ENCODE measurements around the gene PLXNB1.

Gene PLXNB1, protein sequence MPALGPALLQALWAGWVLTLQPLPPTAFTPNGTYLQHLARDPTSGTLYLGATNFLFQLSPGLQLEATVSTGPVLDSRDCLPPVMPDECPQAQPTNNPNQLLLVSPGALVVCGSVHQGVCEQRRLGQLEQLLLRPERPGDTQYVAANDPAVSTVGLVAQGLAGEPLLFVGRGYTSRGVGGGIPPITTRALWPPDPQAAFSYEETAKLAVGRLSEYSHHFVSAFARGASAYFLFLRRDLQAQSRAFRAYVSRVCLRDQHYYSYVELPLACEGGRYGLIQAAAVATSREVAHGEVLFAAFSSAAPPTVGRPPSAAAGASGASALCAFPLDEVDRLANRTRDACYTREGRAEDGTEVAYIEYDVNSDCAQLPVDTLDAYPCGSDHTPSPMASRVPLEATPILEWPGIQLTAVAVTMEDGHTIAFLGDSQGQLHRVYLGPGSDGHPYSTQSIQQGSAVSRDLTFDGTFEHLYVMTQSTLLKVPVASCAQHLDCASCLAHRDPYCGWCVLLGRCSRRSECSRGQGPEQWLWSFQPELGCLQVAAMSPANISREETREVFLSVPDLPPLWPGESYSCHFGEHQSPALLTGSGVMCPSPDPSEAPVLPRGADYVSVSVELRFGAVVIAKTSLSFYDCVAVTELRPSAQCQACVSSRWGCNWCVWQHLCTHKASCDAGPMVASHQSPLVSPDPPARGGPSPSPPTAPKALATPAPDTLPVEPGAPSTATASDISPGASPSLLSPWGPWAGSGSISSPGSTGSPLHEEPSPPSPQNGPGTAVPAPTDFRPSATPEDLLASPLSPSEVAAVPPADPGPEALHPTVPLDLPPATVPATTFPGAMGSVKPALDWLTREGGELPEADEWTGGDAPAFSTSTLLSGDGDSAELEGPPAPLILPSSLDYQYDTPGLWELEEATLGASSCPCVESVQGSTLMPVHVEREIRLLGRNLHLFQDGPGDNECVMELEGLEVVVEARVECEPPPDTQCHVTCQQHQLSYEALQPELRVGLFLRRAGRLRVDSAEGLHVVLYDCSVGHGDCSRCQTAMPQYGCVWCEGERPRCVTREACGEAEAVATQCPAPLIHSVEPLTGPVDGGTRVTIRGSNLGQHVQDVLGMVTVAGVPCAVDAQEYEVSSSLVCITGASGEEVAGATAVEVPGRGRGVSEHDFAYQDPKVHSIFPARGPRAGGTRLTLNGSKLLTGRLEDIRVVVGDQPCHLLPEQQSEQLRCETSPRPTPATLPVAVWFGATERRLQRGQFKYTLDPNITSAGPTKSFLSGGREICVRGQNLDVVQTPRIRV (N-terminal part only)

DNA sequence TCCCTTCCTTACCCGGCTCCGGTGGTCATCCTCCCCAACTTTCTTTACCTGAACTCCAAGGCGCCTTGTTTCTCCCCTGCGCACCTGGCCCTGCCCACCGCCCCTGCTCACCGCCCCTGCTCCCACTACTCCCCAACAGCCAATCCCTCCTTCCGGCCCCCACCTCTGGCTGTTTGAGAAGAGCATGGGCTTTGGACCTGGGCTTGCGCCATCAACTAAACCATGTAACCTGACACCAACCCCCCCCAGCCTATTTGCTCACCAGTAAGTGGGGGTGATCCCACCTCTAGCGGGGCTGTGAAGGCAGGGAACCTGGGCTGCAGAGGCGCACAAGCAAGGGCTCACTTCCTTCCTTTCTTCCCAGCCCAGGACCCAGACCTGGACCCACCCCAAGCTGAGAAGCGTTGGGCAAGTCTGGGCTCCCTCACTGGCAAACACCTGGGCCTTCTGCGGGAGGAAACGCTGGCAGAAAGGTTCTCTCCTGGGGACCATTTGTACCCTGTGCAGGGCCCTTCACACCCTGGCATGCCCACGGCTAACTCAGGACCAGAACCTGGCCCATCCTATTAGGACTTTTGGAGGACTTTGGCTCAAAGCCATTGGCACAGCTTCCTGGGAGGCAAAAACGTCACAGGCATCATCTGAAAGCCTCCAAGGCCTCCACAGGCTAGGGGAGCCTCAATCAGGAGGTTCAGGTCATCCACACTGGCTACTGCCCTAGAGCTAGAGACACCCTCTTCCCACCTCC lies at the start of gene PLXNB1:
Gene PLXNB1 (minus strand): TSS at position 127 of the 748 bp plus-strand sequence. CDS start 5,475 bp downstream, outside the sequence.
- TF ChIP-seq, protein P1, sequence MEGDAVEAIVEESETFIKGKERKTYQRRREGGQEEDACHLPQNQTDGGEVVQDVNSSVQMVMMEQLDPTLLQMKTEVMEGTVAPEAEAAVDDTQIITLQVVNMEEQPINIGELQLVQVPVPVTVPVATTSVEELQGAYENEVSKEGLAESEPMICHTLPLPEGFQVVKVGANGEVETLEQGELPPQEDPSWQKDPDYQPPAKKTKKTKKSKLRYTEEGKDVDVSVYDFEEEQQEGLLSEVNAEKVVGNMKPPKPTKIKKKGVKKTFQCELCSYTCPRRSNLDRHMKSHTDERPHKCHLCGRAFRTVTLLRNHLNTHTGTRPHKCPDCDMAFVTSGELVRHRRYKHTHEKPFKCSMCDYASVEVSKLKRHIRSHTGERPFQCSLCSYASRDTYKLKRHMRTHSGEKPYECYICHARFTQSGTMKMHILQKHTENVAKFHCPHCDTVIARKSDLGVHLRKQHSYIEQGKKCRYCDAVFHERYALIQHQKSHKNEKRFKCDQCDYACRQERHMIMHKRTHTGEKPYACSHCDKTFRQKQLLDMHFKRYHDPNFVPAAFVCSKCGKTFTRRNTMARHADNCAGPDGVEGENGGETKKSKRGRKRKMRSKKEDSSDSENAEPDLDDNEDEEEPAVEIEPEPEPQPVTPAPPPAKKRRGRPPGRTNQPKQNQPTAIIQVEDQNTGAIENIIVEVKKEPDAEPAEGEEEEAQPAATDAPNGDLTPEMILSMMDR (IDR thresholded peaks at IDR 0.05; ENCODE audit: extremely low read depth, missing control alignments), result no peak
- no peak for DNase-seq (ENCODE audit: low spot score)

DNA sequence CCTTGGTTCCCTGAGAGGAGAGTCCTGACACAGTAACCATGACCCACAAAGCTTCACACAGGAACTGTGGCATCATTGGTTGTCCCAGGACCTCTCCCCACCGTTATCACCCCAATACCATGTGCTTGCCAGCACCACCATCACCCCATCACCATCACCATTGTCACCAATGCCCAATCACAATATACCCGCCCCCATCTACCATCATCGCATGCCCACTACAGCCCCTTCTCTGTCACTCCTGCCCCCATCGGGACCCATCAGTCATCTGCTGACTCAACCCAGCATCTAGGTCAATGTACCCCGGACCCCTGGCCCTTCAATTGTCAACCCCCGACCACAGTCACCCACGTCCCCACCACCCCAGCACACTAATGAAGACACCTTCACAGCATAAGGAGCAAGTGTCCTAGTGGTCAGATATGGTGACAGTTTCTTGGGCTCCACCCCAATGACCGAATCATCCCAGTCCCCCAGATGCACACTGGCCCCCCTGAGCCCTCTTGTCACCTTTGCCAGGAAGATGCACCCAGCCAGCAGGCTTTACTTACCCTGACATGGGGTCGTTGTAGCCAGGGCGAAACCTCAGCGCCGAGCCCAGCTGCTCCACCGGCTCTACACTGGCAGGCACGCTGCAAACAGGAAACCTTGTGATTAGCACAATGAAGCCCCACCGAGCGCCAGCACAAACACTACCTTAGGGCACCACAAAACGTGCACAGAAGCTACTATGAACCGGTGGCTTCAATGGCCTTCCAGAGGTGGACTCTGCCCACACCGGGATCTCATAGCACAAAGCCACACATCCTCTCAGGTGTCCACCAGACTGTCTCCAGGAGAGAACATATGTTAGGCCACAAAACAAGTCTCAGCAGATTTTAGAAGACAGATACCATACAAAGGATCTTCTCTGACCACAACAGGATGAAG lies 49.0 kb upstream of the PLXNB1 start:
- TF ChIP-seq, protein P1 (IDR thresholded peaks at IDR 0.05; ENCODE audit: extremely low read depth, missing control alignments), result no peak

DNA sequence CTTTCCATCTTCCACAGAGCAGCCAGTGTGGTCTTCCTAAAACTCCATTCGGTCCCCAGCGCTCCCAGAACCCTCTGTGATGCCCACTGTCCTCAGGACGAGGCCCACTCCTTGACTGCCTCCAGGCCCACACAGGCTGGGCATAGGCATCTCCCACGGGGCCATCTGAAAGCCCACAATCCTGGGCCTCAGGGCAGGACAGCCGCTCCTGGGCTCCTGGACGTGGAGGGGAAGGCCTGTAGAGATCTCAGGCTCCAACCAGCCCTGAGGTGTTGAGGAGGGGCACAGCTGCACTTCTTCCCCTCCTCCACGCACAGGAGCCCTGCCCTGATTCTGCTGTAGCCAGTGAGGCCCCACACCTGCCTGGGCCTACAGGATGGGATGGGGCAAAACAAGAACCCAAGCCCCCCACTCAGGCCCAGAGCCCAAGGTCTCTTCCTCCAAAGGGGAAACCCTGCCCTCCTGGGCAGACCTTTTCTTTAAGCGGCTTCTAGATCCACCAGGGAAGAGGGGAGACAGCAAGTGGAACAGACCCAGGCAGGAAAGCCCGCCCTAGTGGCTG lies 48.2 kb upstream of the PLXNB1 start:
- no peak for DNase-seq (ENCODE audit: low spot score)
- TF ChIP-seq, protein P1 (IDR thresholded peaks at IDR 0.05; ENCODE audit: extremely low read depth, missing control alignments), result no peak

More for the DNA sequence above, 49.0 kb upstream of the PLXNB1 start:
- no peak for DNase-seq (ENCODE audit: low spot score)

DNA sequence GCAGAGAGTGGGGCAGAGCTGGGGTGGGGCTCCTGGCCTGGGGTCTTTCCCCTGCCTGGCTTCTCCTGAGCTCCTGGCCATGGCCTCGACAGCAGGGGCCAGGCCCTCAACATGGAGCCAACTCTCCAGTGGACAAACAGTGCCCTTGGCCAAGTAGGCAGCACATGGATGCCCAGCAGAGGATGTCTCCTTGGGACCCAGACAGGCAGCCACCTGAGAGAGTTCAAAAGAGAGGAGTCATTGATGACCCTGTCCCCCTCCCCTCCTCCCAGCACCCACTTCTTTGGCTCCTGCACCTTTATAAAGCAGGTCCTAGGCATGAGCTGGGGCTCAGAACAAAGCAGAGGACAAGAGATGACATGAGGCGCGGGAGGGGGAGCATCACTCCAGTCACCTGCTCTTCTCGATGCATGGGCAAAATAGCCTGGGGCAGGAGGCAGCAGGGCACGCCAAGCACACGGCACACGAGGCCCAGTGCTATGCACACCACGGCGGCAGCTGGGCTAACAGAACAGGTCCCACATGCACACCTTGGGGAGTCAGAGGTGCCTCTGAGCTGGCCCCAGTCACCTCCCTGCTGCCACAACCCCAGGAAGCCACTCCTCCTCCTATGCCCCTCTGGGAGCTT lies 46.7 kb upstream of the PLXNB1 start:
- no peak for DNase-seq (ENCODE audit: low spot score)
- TF ChIP-seq, protein P1 (IDR thresholded peaks at IDR 0.05; ENCODE audit: extremely low read depth, missing control alignments), result no peak

DNA sequence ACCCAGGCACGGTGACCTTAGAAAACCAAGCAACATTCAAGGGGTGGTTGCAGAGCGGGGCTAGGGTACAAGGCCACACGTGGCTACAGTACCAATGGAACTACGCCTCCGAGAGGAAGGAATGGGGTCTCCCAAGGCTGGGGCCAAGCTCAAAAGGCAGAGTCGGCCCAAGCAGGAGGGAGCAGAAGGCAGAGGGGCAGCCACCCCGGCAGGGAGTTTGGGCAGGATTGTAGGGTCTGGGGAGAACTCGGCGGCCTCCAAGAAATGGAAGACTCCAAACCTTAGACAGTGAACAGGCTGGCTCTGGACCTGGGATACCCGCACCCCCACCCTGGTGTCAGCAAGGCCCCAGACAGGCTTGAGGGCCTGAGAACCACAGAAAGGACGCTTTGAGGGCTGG lies 45.3 kb upstream of the PLXNB1 start:
- TF ChIP-seq, protein P1 (IDR thresholded peaks at IDR 0.05; ENCODE audit: extremely low read depth, missing control alignments), result no peak
- no peak for DNase-seq (ENCODE audit: low spot score)

Data from GM20000 (cell line).